A549 (cell line): ENCODE data around the gene WDR33. TPM values are rescaled to one million over a fixed set of nuclear protein-coding genes. Genes with fewer than 3 reads are reported as not detected.
"Not testable (repeated sequence)": the region's sequence is repeated elsewhere in the genome, so short reads cannot be mapped to it uniquely, and the experiment has no call there.

Experiments used
- ATAC-seq, 2 experiments: fragments of 200-7000 bp in 1 of 2; fragments of >200 bp in 1 of 2; cut with Nextera tagmentation in 1 of 2; cut with Tn5 transposase in 1 of 2; 3 replicates each; pipeline versions ENCODE4 v1.8.0 to v1.9.1; 2018 to 2020; ENCODE audit warnings: mild to moderate bottlenecking in 1 of 2, moderate library complexity in 1 of 2
- CTCF ChIA-PET: fragments of 300-600 bp; sonication (Branson Sonifier 250); formaldehyde crosslinking; extraction: SDS; loops from one replicate; lab custom pipeline; 2021; ENCODE audit warnings: antibody characterized with exemption, inconsistent platforms; lab: Yijun Ruan, JAX
- POLR2A ChIA-PET: fragments of 350-600 bp; formaldehyde crosslinking; extraction: SDS; loops from one replicate; lab custom pipeline; 2021; ENCODE audit warnings: antibody characterized with exemption, inconsistent platforms; lab: Yijun Ruan, JAX
- DNase-seq, 2 experiments: peaks; one replicate each; pipeline versions ENCODE4 v3.0.0 to v3.0.0-alpha.2; 2011 to 2016; ENCODE audit warnings: low read depth in 1 of 2, low spot score in 1 of 2
- FAIRE-seq: peaks from 2 replicates; lab custom pipeline; 2011; peaks lifted over from hg19 to GRCh38; lab: Jason Lieb, UNC
- H3K27ac ChIP-seq, 2 experiments: fragments of >200 bp; sonication (Bioruptor Twin); formaldehyde crosslinking; 3 replicates each; pipeline ENCODE4 v1.5.1; 2016 to 2017
- H3K4me1 ChIP-seq: fragments of >200 bp; sonication (Bioruptor Twin); formaldehyde crosslinking; 3 replicates; pipeline ENCODE4 v1.6.1; 2016
- H3K4me2 ChIP-seq: fragments of >200 bp; sonication (Bioruptor Twin); formaldehyde crosslinking; 3 replicates; pipeline ENCODE4 v1.6.1; 2016
- H3K4me3 ChIP-seq: fragments of >200 bp; sonication (Bioruptor Twin); formaldehyde crosslinking; 3 replicates; pipeline ENCODE4 v1.5.1; 2016
- H3K9me3 ChIP-seq: fragments of >200 bp; sonication (Bioruptor Twin); formaldehyde crosslinking; 3 replicates; pipeline ENCODE4 v1.6.1; 2016
- ATOH8 ChIP-seq: fragments of 250-450 bp; sonication (Bioruptor Pico); IDR thresholded peaks from 2 replicates; pipeline ENCODE4 v1.5.0; 2020; ENCODE audit warnings: low read depth, mild to moderate bottlenecking, moderate library complexity
- BCL3 ChIP-seq: fragments of >200 bp; sonication (Bioruptor Twin); formaldehyde crosslinking; IDR thresholded peaks from 3 replicates; pipeline ENCODE4 v1.6.1; 2016
- CHD4 ChIP-seq: fragments of 200-600 bp; sonication (generic); IDR thresholded peaks from 2 replicates; pipeline ENCODE4 v1.6.1; 2016; ENCODE audit warnings: antibody characterized with exemption, mild to moderate bottlenecking, borderline replicate concordance
- EHF ChIP-seq: fragments of 250-450 bp; sonication (Bioruptor Pico); IDR thresholded peaks from 2 replicates; pipeline ENCODE4 v1.5.0; 2020; ENCODE audit warnings: mild to moderate bottlenecking
- EP300 ChIP-seq, 2 experiments: fragments of >200 bp; sonication (Bioruptor Twin); formaldehyde crosslinking; IDR thresholded peaks; 2 replicates in 1 of 2; 3 replicates in 1 of 2; pipeline ENCODE4 v1.6.1; 2016 to 2017
- ESRRA ChIP-seq: fragments of 150-350 bp; IDR thresholded peaks from 2 replicates; pipeline ENCODE4 v1.6.1; 2014; ENCODE audit warnings: mild to moderate bottlenecking, low read length, borderline replicate concordance
- FOSL2 ChIP-seq, 2 experiments: fragments of 450-650 bp in 1 of 2; fragments of >200 bp in 1 of 2; sonication (Bioruptor Twin) in 1 of 2; formaldehyde crosslinking; IDR thresholded peaks; 2 replicates each; pipeline versions ENCODE4 v1.5.0 to v1.6.1; 2016 to 2020; ENCODE audit warnings: mild to moderate bottlenecking in 1 of 2, moderate library complexity in 1 of 2
- HDAC2 ChIP-seq: fragments of 200-600 bp; sonication (generic); IDR thresholded peaks from 2 replicates; pipeline ENCODE4 v1.6.1; 2016
- HEYL ChIP-seq: fragments of 250-450 bp; sonication (Bioruptor Pico); IDR thresholded peaks from 2 replicates; pipeline ENCODE4 v1.8.0; 2021; ENCODE audit warnings: mild to moderate bottlenecking, moderate library complexity
- JUN ChIP-seq, 2 experiments: fragments of >200 bp; sonication (Bioruptor Twin); formaldehyde crosslinking; IDR thresholded peaks; 2 replicates in 1 of 2; 3 replicates in 1 of 2; pipeline ENCODE4 v1.6.1; 2016 to 2017
- MAFK ChIP-seq: fragments of 450-650 bp; IDR thresholded peaks from 2 replicates; pipeline ENCODE4 v1.6.1; 2014; ENCODE audit not compliant: partially characterized antibody
- MYC ChIP-seq: IDR thresholded peaks from 2 replicates; pipeline ENCODE4 v1.6.1; 2012; ENCODE audit warnings: mild to moderate bottlenecking, inconsistent platforms, low read length, improper control_type of control experiment, borderline replicate concordance
- PHF8 ChIP-seq: fragments of 200-600 bp; sonication (generic); IDR thresholded peaks from 2 replicates; pipeline ENCODE4 v1.6.1; 2016; ENCODE audit warnings: low read depth, mild to moderate bottlenecking, antibody characterized with exemption, moderate library complexity, borderline replicate concordance
- RAD21 ChIP-seq, 2 experiments: fragments of >200 bp in 1 of 2; sonication (Bioruptor Twin) in 1 of 2; formaldehyde crosslinking in 1 of 2; IDR thresholded peaks in 1 of 2; conservative IDR thresholded peaks in 1 of 2; 2 replicates in 1 of 2; 3 replicates in 1 of 2; pipeline ENCODE4 v1.6.1; 2012 to 2018; ENCODE audit warnings: inconsistent platforms in 1 of 2
- RARB ChIP-seq: fragments of 250-450 bp; sonication (Bioruptor Pico); IDR thresholded peaks from 2 replicates; pipeline ENCODE4 v1.8.0; 2021; ENCODE audit warnings: mild to moderate bottlenecking, moderate library complexity
- RCOR1 ChIP-seq: fragments of 150-350 bp; IDR thresholded peaks from 2 replicates; pipeline ENCODE4 v1.6.1; 2014; ENCODE audit warnings: antibody characterized with exemption, low read length, low read depth
- REST ChIP-seq: fragments of 200-600 bp; sonication (generic); IDR thresholded peaks from 2 replicates; pipeline ENCODE4 v1.6.1; 2016; ENCODE audit warnings: antibody characterized with exemption, mild to moderate bottlenecking, moderate library complexity
- SREBF2 ChIP-seq: fragments of 450-650 bp; IDR thresholded peaks from 2 replicates; pipeline ENCODE4 v1.6.1; 2014; ENCODE audit warnings: mild to moderate bottlenecking, moderate library complexity
- USF2 ChIP-seq: fragments of 450-650 bp; IDR thresholded peaks from 2 replicates; pipeline ENCODE4 v1.6.1; 2014; ENCODE audit warnings: antibody characterized with exemption
- WGBS: methylation state at CpG from one replicate; pipeline ENCODE4 v1.1.6; 2017; ENCODE audit errors: missing lambda C conversion rate; 5-methylcytosine and 5-hydroxymethylcytosine counted together
- polyA plus RNA-seq, 4 experiments: library from polyadenylated mRNA; depleted of rRNA in 3 of 4; stranded (reverse); fragments of >200 nt; fragmentation: RNase III in 1 of 4; extraction: RNeasy Plus Mini Kit Qiagen cat#74134 plus additional on column Dnase treatment in 1 of 4; gene quantifications; 2 replicates in 3 of 4; 3 replicates in 1 of 4; pipeline ENCODE4 v1.2.3, GENCODE V29; 2011 to 2017

Gene WDR33
- polyA plus RNA-seq, 2 of the 4 experiments (the other 2 are of a cell fraction), result 21.3 to 67.1 TPM

DNA sequence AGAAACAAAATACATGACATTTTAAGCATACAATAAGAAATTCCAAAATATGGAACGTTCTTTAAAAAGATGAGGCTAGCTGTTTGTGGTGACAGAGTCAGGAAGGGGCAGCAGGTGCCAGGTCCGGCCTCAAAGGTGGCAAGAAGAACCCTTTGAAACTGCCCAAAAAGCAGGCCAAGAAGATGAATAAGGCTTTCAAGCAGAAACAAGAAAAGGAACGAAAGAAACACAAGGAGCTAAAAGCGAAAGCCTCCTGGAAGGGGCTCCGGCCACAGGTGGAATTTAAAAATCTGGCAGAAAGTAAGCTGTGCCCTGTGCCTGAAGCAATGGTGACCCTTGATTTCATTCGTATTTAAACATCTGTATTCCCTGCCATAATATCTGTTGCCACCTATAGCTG is 5.5 kb downstream of the WDR33 start:
- Histone ChIP-seq H3K4me3 (no peak overlapping the region), H3K4me2 (no peak overlapping the region), H3K9me3 (no peaks in the 10 kb centered on the region), H3K4me1 (peaks cover 29% of the 10 kb centered on the region), H3K27ac (no peak overlapping the region)
- ChIA-PET CTCF (interaction anchor here (0.5 to 1.2 kb wide), 3 partner anchors 37 to 455 kb away, joined by 3 to 4 read pairs (median 3); no protein-coding TSS in a partner anchor), POLR2A (interaction anchor here (0.5 to 0.8 kb wide), 3 partner anchors 11 to 34 kb away, joined by 3 to 6 read pairs (median 5); no protein-coding TSS in a partner anchor)
- DNase-seq, result no peak
- 83% methylated on average over 6 of the region's 6 CpGs for WGBS
- no peak for FAIRE-seq
- ATAC-seq, result no peak
- TF ChIP-seq ESRRA (no peak), RCOR1 (no peak), JUN (IDR thresholded peaks at IDR 0.05) (no peak), HEYL (CRISPR knock-in tag) (no peak), FOSL2 (IDR thresholded peaks at IDR 0.05) (no peak), FOSL2 (CRISPR knock-in tag; IDR thresholded peaks at IDR 0.05) (no peak), RAD21 (conservative IDR thresholded peaks at IDR 0.05 in 1 of 2, IDR thresholded peaks at IDR 0.05 in 1 of 2) (no peak), MYC (no peak), USF2 (no peak), ATOH8 (CRISPR knock-in tag) (no peak)

GRCh38 chr2:127799926-127800325 is 11.0 kb downstream of the WDR33 start:
- ChIA-PET POLR2A (no interaction called here), CTCF (no interaction called here)
- TF ChIP-seq RAD21 (conservative IDR thresholded peaks at IDR 0.05 in 1 of 2, IDR thresholded peaks at IDR 0.05 in 1 of 2), result no peak
- TF ChIP-seq ESRRA, result no peak
- no peak for TF ChIP-seq EHF (CRISPR knock-in tag)
- no peak for TF ChIP-seq PHF8
- 89% methylated on average over 3 of the region's 3 CpGs for WGBS
- Histone ChIP-seq H3K9me3 (no peaks in the 10 kb centered on the region), H3K4me3 (no peak overlapping the region), H3K4me1 (no peaks in the 10 kb centered on the region), H3K4me2 (no peak overlapping the region), H3K27ac (no peak overlapping the region)
- DNase-seq, result no peak
- ATAC-seq, result no peak
- FAIRE-seq, result no peak

GRCh38 chr2:127796389-127796788 is 14.6 kb downstream of the WDR33 start:
- ChIA-PET POLR2A (no interaction called here), CTCF (no interaction called here)
- ATAC-seq (no peak), DNase-seq (no peak), FAIRE-seq (no peak)
- no peaks in the 10 kb centered on the region for H3K9me3 ChIP-seq
- no peak overlapping the region for H3K27ac ChIP-seq
- H3K4me1 ChIP-seq, result no peaks in the 10 kb centered on the region
- no peak overlapping the region for H3K4me2 ChIP-seq
- H3K4me3 ChIP-seq, result no peak overlapping the region
- TF ChIP-seq SREBF2 (no peak), HDAC2 (no peak), EP300 (IDR thresholded peaks at IDR 0.05) (no peak), HEYL (CRISPR knock-in tag) (no peak), RAD21 (conservative IDR thresholded peaks at IDR 0.05 in 1 of 2, IDR thresholded peaks at IDR 0.05 in 1 of 2) (no peak), RCOR1 (no peak), REST (no peak), CHD4 (no peak), RARB (no peak), MAFK (no peak), BCL3 (no peak)
- 95% methylated on average over 2 of the region's 2 CpGs for WGBS

DNA sequence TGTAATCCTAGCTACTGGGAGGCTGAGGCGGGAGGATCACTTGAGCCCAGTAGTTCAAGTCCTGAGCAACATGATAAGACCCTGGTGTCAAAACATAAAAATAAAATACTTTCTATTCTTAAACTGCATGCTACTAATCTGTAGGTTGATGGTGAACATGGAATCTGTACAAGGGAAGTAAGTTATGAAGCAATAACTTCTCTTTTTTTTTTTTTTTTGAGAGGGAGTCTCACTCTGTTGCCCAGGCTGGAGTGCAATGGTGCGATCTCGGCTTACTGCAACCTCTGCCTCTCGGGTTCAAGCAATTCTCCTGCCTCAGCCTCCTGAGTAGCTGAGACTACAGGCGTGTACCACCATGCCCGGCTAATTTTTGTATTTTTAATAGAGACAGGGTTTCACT is 16.1 kb downstream of the WDR33 start:
- DNase-seq, H3K4me1 ChIP-seq, ATAC-seq, H3K9me3 ChIP-seq, H3K4me2 ChIP-seq, H3K27ac ChIP-seq, H3K4me3 ChIP-seq, FAIRE-seq: not testable (repeated sequence)
- 92% methylated on average over 6 of the region's 6 CpGs for WGBS
- POLR2A ChIA-PET, result interaction anchor here (0.7 kb wide), 1 partner anchor 11 kb away, joined by 6 read pairs; no protein-coding TSS in a partner anchor
- CTCF ChIA-PET, result interaction anchor here (0.6 to 0.7 kb wide), 2 partner anchors 593 to 603 kb away, joined by 3 read pairs; no protein-coding TSS in a partner anchor
